ENCODE measurements around the gene TCL1A.

DNA sequence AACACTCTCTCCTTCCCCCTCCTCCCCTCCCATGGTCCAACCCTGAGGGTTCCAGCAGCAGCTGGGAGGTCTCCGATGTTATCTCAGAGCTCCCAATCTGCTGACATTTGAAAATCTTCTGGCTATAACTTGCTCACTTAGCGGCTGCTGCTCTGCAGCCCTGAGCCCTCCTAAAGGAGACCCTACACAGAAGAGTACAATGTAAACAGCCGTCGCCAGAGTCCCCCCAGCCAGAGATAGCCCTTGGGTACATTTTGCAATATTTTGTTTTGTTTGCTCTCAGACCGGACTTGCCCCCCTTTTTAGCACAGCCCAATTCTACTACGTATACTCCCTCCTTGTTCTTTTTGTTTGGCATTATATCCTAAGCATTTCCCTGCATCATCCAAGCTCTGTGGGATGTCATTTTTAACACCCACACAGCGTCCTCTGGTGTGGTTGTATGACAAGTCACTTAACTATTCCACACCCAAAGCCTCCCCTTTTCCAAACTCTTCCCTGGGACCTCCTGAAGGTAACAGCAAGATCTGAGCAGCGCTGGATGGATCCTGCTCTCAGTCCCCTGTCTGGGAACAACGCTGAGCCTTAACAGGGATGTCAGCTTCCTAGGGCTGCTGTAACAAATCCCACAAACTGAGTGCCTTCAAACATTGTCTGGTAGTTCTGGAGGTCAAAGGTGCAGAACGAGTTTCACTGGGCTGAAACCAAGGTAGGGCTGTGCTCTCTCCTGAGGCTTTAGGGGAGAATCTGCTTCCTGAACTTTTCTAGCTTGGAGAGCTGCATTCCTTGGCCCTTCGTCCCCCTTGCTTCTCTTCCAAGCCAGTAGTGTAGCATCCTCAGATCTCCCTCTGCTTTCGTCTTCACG is 53.0 kb downstream of the TCL1A start:
- TF ChIP-seq EZH2 (IDR thresholded peaks at IDR 0.05) (no peak), POLR2AphosphoS5 (IDR thresholded peaks at IDR 0.05; ENCODE audit: borderline replicate concordance, low read depth, low read length) (no peak)
